Activated CD8-positive, alpha-beta memory T cell treated with anti-CD3 and anti-CD28 coated beads, Interleukin-2, amount 10 ng/mL, durations not matched to agents 7 days and 5 days (primary cell): ENCODE measurements around the gene FOXD4L6. TPM values are rescaled to one million over a fixed set of nuclear protein-coding genes. Genes with fewer than 3 reads are reported as not detected.
"Not testable (repeated sequence)": the region's sequence is repeated elsewhere in the genome, so short reads cannot be mapped to it uniquely, and the experiment has no call there.

Source experiments
- ATAC-seq: fragments of 150-1000 bp; cut with Tn5 transposase; one replicate; pipeline ENCODE4 v1.10.0; 2021; ENCODE audit warnings: moderate library complexity
- CTCF ChIA-PET: fragments of 350-600 bp; sonication (Branson Sonifier 250); formaldehyde crosslinking; loops from one replicate; lab custom pipeline; 2021; ENCODE audit warnings: antibody characterized with exemption; lab: Charles Lee
- DNase-seq: peaks from one replicate; pipeline ENCODE4 v3.0.0-alpha.2; 2020
- H3K27ac Mint-ChIP-seq: one replicate; pipeline ENCODE4 v1.8.0; 2021; ENCODE audit warnings: mild to moderate bottlenecking, mixed read lengths
- H3K27me3 Mint-ChIP-seq: one replicate; pipeline ENCODE4 v1.8.0; 2021; ENCODE audit warnings: mixed read lengths
- H3K36me3 Mint-ChIP-seq: one replicate; pipeline ENCODE4 v1.8.0; 2021; ENCODE audit warnings: mild to moderate bottlenecking, mixed read lengths
- H3K4me1 Mint-ChIP-seq: one replicate; pipeline ENCODE4 v1.8.0; 2021; ENCODE audit warnings: mixed read lengths
- H3K4me3 Mint-ChIP-seq: one replicate; pipeline ENCODE4 v1.8.0; 2021; ENCODE audit warnings: mild to moderate bottlenecking, moderate library complexity, mixed read lengths
- H3K9me3 Mint-ChIP-seq: one replicate; pipeline ENCODE4 v1.8.0; 2022; ENCODE audit warnings: low read depth, mixed read lengths
- total RNA-seq, 2 experiments: library from RNA; stranded (reverse); gene quantifications; one replicate each; pipeline ENCODE4 v1.2.3, GENCODE V29; 2021

The FOXD4L6 gene
- total RNA-seq, 2 experiments from 2014 or later: not detected

GRCh38 chr9:41088450-41089059, 39.9 kb downstream of the FOXD4L6 start:
- CTCF ChIA-PET, H3K9me3 Mint-ChIP-seq, H3K36me3 Mint-ChIP-seq, DNase-seq, H3K4me3 Mint-ChIP-seq, H3K27ac Mint-ChIP-seq, H3K4me1 Mint-ChIP-seq: not testable (repeated sequence)
- ATAC-seq: peak; percentile 75
- H3K27me3 Mint-ChIP-seq: peaks cover 23% of the 10 kb centered on the region

GRCh38 chr9:41087929-41088328, 40.6 kb downstream of the FOXD4L6 start:
- H3K9me3 Mint-ChIP-seq, H3K4me3 Mint-ChIP-seq, CTCF ChIA-PET, H3K4me1 Mint-ChIP-seq, DNase-seq, ATAC-seq, H3K36me3 Mint-ChIP-seq, H3K27ac Mint-ChIP-seq: not testable (repeated sequence)
- peaks cover 24% of the 10 kb centered on the region for H3K27me3 Mint-ChIP-seq

GRCh38 chr9:41087157-41087780, 41.2 kb downstream of the FOXD4L6 start:
- ATAC-seq, H3K4me1 Mint-ChIP-seq, DNase-seq, H3K27ac Mint-ChIP-seq, H3K9me3 Mint-ChIP-seq, H3K36me3 Mint-ChIP-seq, CTCF ChIA-PET, H3K4me3 Mint-ChIP-seq: not testable (repeated sequence)
- peaks cover 30% of the 10 kb centered on the region for H3K27me3 Mint-ChIP-seq

- H3K36me3 Mint-ChIP-seq, H3K9me3 Mint-ChIP-seq, H3K4me3 Mint-ChIP-seq, CTCF ChIA-PET, ATAC-seq, H3K4me1 Mint-ChIP-seq, DNase-seq, H3K27ac Mint-ChIP-seq: not testable (repeated sequence)
- H3K27me3 Mint-ChIP-seq: peaks cover 31% of the 10 kb centered on the region
Observed at GRCh38 chr9:41086685-41087084, 41.8 kb downstream of the FOXD4L6 start.

GRCh38 chr9:41086215-41086614, 42.3 kb downstream of the FOXD4L6 start:
- CTCF ChIA-PET: not testable (repeated sequence)
- peaks cover 31% of the 10 kb centered on the region for H3K27me3 Mint-ChIP-seq

GRCh38 chr9:41082358-41082757, 46.1 kb downstream of the FOXD4L6 start:
- H3K4me3 Mint-ChIP-seq, H3K9me3 Mint-ChIP-seq, ATAC-seq, H3K27ac Mint-ChIP-seq, DNase-seq, H3K4me1 Mint-ChIP-seq, H3K36me3 Mint-ChIP-seq, CTCF ChIA-PET: not testable (repeated sequence)
- peaks cover 23% of the 10 kb centered on the region for H3K27me3 Mint-ChIP-seq

More at GRCh38 chr9:41086215-41086614, 42.3 kb downstream of the FOXD4L6 start:
- H3K4me3 Mint-ChIP-seq, H3K9me3 Mint-ChIP-seq, H3K27ac Mint-ChIP-seq, ATAC-seq, H3K36me3 Mint-ChIP-seq, DNase-seq, H3K4me1 Mint-ChIP-seq: not testable (repeated sequence)

GRCh38 chr9:41079464-41079863, 49.0 kb downstream of the FOXD4L6 start:
- H3K27me3 Mint-ChIP-seq: peaks cover 33% of the 10 kb centered on the region
- H3K4me3 Mint-ChIP-seq, H3K4me1 Mint-ChIP-seq, H3K36me3 Mint-ChIP-seq, H3K27ac Mint-ChIP-seq, DNase-seq, ATAC-seq, H3K9me3 Mint-ChIP-seq, CTCF ChIA-PET: not testable (repeated sequence)

GRCh38 chr9:41077586-41077985, 50.9 kb downstream of the FOXD4L6 start:
- CTCF ChIA-PET, H3K4me1 Mint-ChIP-seq, H3K9me3 Mint-ChIP-seq, ATAC-seq, H3K4me3 Mint-ChIP-seq, H3K36me3 Mint-ChIP-seq, DNase-seq, H3K27ac Mint-ChIP-seq: not testable (repeated sequence)
- H3K27me3 Mint-ChIP-seq: peaks cover 43% of the 10 kb centered on the region

Other genes with a start within 250 kb of the FOXD4L6 start
- 10 to 100 TPM; 14.1 to 14.3 TPM for gene ZNG1F, start 60.6 kb upstream of the FOXD4L6 start, total RNA-seq